GM12865 (cell line): ENCODE data around the gene ADGRV1.

Experiments used
- DNase-seq: peaks from one replicate; pipeline ENCODE4 v3.0.0; 2010; ENCODE audit warnings: low read depth
- H3K4me3 ChIP-seq: 2 replicates; pipeline ENCODE4 v1.5.1; 2011; ENCODE audit warnings: mild to moderate bottlenecking, low read depth, low read length, control low read depth
- CTCF ChIP-seq: IDR thresholded peaks from 2 replicates; pipeline ENCODE4 v1.5.1; 2011; ENCODE audit warnings: low read length, control low read depth, low read depth, inconsistent platforms; ENCODE audit not compliant: insufficient read depth; ENCODE audit errors: missing control alignments

ADGRV1 gene

GRCh38 chr5:91072881-91073280, 514.3 kb downstream of the ADGRV1 start:
- TF ChIP-seq CTCF, result no peak
- H3K4me3 ChIP-seq, result no peak overlapping the region
- DNase-seq, result no peak

- H3K4me3 ChIP-seq, result no peak overlapping the region
- no peak for TF ChIP-seq CTCF
- no peak for DNase-seq
Measured at GRCh38 chr5:91074615-91075014, 516.0 kb downstream of the ADGRV1 start.

DNA sequence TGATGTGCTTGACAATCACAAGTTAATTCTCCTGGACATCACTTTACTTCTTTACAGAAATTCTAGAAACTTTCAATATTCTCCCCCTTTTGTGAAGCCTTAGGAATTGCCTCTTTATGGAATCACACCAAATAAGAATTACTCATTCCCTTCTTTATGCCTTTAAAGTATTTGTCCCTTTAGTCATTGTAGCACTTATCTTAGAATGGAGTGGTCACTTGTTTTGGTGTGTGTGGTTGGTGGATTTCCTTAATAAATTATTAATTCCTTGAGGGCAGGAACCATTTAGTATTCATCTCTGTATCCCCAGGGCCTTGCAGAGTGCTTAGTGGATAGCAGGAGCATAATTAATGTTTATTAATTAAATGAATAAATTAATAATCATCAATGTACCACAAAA, 517.5 kb downstream of the ADGRV1 start:
- no peak overlapping the region for H3K4me3 ChIP-seq
- no peak for DNase-seq
- TF ChIP-seq CTCF, result no peak

- TF ChIP-seq CTCF, result no peak
- no peak for DNase-seq
Measured at GRCh38 chr5:91077623-91078022, 519.0 kb downstream of the ADGRV1 start.

DNA sequence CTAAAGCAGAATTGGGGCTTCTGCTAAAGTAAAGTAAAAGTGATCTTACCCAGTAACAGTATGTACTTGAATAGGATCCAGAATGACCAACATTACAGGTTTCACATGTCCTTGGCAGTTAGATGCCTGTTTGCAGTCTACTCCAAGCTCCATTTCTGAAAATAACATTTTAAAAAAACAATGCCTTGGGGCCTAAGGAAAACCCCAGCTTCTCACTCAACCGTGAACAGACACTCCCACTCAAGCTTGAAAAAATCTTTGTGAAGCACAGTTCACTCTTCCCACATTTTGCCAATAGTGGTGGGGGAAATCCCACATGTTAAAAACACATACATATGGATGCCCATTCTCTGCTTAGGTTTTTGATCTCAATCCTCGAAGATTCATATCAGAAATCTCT, 520.4 kb downstream of the ADGRV1 start:
- no peak overlapping the region for H3K4me3 ChIP-seq
- peak; percentile 32 for DNase-seq
- no peak for TF ChIP-seq CTCF

More at GRCh38 chr5:91077623-91078022, 519.0 kb downstream of the ADGRV1 start:
- H3K4me3 ChIP-seq, result no peak overlapping the region

DNA sequence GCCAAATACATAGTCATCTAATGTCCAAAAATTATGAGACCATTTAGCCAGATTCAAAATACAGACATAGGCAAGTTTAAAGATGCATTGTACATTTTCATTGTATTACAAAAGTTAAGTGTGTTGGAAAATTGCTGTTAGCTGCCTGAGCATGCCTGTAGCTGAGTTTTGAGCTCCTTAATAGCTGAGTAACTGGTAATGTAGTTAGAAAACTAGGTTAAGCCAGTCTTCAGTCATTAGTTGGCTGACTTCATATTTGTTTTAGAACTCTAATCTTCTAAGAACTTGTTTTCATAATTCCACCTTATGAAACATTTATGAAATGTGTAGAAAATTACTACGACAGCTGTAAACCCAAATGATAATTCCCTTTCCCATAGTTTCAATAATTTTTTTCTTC, 531.2 kb downstream of the ADGRV1 start:
- no peak overlapping the region for H3K4me3 ChIP-seq
- DNase-seq, result no peak

More for the DNA sequence above, 531.2 kb downstream of the ADGRV1 start:
- no peak for TF ChIP-seq CTCF
